ENCODE measurements around the gene PABPN1. TPM values are rescaled to one million over a fixed set of nuclear protein-coding genes. Genes with fewer than 3 reads are reported as not detected.
A peak's percentile ranks its signal among the peaks of the same experiment; 100 is the strongest.

PABPN1 gene
- total and polyA plus RNA-seq, 2 of the 13 experiments (the other 11 are each of a cell fraction or from before 2014, with no cell fraction given): 233 to 524 TPM

DNA sequence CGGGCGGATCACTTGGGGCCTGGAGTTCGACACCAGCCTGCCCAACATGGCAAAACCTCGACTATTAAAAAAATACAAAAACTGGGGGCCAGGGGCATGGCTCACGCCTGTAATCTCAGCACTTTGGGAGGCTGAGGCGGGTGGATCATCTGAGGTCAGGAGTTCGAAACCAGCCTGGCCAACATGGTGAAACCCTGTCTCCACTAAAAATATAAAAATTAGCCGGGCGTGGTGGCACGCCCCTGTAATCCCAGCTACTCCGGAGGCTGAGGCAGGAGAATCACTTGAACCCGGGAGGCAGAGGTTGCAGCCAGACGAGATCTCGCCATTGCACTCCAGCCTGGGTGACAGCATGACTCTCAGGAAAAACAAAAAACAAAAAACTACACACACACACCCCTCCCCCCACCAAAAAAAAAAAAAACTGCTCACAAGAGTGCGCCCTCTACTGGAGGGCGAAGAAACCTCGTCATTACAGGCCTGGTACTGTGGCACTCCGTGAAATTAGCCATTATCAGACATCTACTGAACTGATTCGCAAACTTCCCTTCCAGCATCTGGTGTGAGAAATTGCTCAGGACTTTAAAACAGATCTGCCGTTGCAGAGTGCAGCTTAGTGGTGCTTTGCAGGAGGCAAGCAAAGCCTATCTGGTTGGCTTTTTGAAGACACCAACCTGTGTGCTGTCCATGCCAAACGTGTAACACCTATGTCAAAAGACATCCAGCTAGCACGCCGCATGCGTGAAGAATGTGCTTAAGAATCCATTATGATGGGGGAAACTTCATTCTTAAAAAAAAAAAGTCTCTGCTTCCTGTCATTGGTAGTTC lies 26.3 kb upstream of the PABPN1 start (continued):
- TF ChIP-seq ZKSCAN5 (CRISPR knock-in tag; IDR thresholded peaks at IDR 0.05) (no peak), NCOA1 (CRISPR knock-in tag; IDR thresholded peaks at IDR 0.05) (no peak), CHD4 (IDR thresholded peaks at IDR 0.05; ENCODE audit: borderline replicate concordance, low read length) (0 out of 2 replicates have a peak, but pooled peaks have one; percentile 57), ZNF10 (CRISPR knock-in tag; IDR thresholded peaks at IDR 0.05; ENCODE audit: borderline replicate concordance, low read depth) (no peak), ZNF678 (CRISPR knock-in tag; IDR thresholded peaks at IDR 0.05) (no peak), ZSCAN29 (CRISPR knock-in tag; conservative IDR thresholded peaks at IDR 0.05) (no peak), ZNF780A (CRISPR knock-in tag; IDR thresholded peaks at IDR 0.05) (no peak), FOXC1 (CRISPR knock-in tag; IDR thresholded peaks at IDR 0.05; ENCODE audit: borderline replicate concordance) (peak; percentile 56; the same call in 1 of the 2 replicates), GPN1 (CRISPR knock-in tag; IDR thresholded peaks at IDR 0.05; ENCODE audit: borderline replicate concordance) (no peak), SMAD3 (CRISPR knock-in tag; IDR thresholded peaks at IDR 0.05) (peak; percentile 9; the same call in 1 of the 2 replicates), NFIB (CRISPR knock-in tag; IDR thresholded peaks at IDR 0.05; ENCODE audit: borderline replicate concordance) (no peak), ZNF615 (CRISPR knock-in tag; IDR thresholded peaks at IDR 0.05; ENCODE audit: borderline replicate concordance) (no peak), ZNF350 (CRISPR knock-in tag; IDR thresholded peaks at IDR 0.05; ENCODE audit: borderline replicate concordance, low read depth) (no peak; the same call in 1 of the 2 replicates), DMAP1 (CRISPR knock-in tag; IDR thresholded peaks at IDR 0.05) (0 out of 2 replicates have a peak, but pooled peaks have one; percentile 23)
- TF ChIP-seq, protein P1, sequence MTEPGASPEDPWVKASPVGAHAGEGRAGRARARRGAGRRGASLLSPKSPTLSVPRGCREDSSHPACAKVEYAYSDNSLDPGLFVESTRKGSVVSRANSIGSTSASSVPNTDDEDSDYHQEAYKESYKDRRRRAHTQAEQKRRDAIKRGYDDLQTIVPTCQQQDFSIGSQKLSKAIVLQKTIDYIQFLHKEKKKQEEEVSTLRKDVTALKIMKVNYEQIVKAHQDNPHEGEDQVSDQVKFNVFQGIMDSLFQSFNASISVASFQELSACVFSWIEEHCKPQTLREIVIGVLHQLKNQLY (CRISPR knock-in tag; IDR thresholded peaks at IDR 0.05): no peak
- TF ChIP-seq, protein P2, sequence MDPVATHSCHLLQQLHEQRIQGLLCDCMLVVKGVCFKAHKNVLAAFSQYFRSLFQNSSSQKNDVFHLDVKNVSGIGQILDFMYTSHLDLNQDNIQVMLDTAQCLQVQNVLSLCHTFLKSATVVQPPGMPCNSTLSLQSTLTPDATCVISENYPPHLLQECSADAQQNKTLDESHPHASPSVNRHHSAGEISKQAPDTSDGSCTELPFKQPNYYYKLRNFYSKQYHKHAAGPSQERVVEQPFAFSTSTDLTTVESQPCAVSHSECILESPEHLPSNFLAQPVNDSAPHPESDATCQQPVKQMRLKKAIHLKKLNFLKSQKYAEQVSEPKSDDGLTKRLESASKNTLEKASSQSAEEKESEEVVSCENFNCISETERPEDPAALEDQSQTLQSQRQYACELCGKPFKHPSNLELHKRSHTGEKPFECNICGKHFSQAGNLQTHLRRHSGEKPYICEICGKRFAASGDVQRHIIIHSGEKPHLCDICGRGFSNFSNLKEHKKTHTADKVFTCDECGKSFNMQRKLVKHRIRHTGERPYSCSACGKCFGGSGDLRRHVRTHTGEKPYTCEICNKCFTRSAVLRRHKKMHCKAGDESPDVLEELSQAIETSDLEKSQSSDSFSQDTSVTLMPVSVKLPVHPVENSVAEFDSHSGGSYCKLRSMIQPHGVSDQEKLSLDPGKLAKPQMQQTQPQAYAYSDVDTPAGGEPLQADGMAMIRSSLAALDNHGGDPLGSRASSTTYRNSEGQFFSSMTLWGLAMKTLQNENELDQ (CRISPR knock-in tag; IDR thresholded peaks at IDR 0.05; ENCODE audit: borderline replicate concordance): no peak
- TF ChIP-seq, protein P3, sequence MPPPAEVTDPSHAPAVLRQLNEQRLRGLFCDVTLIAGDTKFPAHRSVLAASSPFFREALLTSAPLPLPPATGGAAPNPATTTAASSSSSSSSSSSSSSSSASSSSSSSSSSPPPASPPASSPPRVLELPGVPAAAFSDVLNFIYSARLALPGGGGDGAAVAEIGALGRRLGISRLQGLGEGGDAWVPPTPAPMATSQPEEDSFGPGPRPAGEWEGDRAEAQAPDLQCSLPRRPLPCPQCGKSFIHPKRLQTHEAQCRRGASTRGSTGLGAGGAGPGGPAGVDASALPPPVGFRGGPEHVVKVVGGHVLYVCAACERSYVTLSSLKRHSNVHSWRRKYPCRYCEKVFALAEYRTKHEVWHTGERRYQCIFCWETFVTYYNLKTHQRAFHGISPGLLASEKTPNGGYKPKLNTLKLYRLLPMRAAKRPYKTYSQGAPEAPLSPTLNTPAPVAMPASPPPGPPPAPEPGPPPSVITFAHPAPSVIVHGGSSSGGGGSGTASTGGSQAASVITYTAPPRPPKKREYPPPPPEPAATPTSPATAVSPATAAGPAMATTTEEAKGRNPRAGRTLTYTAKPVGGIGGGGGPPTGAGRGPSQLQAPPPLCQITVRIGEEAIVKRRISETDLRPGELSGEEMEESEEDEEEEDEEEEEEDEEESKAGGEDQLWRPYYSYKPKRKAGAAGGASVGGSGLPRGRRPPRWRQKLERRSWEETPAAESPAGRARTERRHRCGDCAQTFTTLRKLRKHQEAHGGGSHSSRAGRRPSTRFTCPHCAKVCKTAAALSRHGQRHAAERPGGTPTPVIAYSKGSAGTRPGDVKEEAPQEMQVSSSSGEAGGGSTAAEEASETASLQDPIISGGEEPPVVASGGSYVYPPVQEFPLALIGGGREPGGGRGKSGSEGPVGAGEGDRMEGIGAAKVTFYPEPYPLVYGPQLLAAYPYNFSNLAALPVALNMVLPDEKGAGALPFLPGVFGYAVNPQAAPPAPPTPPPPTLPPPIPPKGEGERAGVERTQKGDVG (CRISPR knock-in tag; IDR thresholded peaks at IDR 0.05; ENCODE audit: borderline replicate concordance): no peak
- TF ChIP-seq, protein P4, sequence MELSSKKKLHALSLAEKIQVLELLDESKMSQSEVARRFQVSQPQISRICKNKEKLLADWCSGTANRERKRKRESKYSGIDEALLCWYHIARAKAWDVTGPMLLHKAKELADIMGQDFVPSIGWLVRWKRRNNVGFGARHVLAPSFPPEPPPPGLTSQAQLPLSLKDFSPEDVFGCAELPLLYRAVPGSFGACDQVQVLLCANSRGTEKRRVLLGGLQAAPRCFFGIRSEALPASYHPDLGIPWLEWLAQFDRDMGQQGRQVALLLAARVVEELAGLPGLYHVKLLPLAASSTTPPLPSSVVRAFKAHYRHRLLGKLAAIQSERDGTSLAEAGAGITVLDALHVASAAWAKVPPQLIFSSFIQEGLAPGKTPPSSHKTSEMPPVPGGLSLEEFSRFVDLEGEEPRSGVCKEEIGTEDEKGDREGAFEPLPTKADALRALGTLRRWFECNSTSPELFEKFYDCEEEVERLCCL (CRISPR knock-in tag; IDR thresholded peaks at IDR 0.05; ENCODE audit: borderline replicate concordance): no peak
